Fibroblast of lung (primary cell): ENCODE measurements around the gene C9orf72.

ENCODE experiments used
- CTCF ChIP-seq, 2 donors: IDR thresholded peaks in 1 of 2; conservative IDR thresholded peaks in 1 of 2; 1 replicate in 1 of 2; 2 replicates in 1 of 2; pipeline ENCODE4 v1.5.1; 2011 to 2012; ENCODE audit warnings: low read length in 2 of 2, control low read depth in 1 of 2, inconsistent platforms in 1 of 2, low read depth in 1 of 2, mild to moderate bottlenecking in 1 of 2
- EZH2 ChIP-seq: IDR thresholded peaks from 2 replicates; pipeline ENCODE4 v1.5.1; 2012; ENCODE audit warnings: low read length, control low read depth, mild to moderate bottlenecking; ENCODE audit errors: missing control alignments

GRCh38 chr9:27541740-27542139 lies 31.5 kb downstream of the C9orf72 start:
- no peak for TF ChIP-seq CTCF (conservative IDR thresholded peaks at IDR 0.05 in 1 of 2, IDR thresholded peaks at IDR 0.05 in 1 of 2; ENCODE audit: low read depth in 1 of 2, low read length in 2 of 2)
- no peak for TF ChIP-seq EZH2
